Parathyroid adenoma (tissue), 2 donors: ENCODE measurements around the gene DTWD2.

ENCODE experiments used
- H2AFZ ChIP-seq: fragments of 300-600 bp; sonication (generic); one replicate; pipeline ENCODE4 v1.7.0; 2017; ENCODE audit warnings: antibody characterized with exemption, mild to moderate bottlenecking
- H3K27ac ChIP-seq: fragments of 300-600 bp; sonication (generic); one replicate; pipeline ENCODE4 v1.7.0; 2017
- H3K27me3 ChIP-seq: fragments of 300-600 bp; sonication (generic); one replicate; pipeline ENCODE4 v1.7.0; 2017; ENCODE audit warnings: low read length; ENCODE audit not compliant: control insufficient read depth, insufficient read depth
- H3K36me3 ChIP-seq: fragments of 300-600 bp; sonication (generic); one replicate; pipeline ENCODE4 v1.7.0; 2017; ENCODE audit warnings: low read length; ENCODE audit not compliant: control insufficient read depth, insufficient read depth
- H3K4me1 ChIP-seq: fragments of 300-600 bp; sonication (generic); one replicate; pipeline ENCODE4 v1.7.0; 2017; ENCODE audit warnings: control low read depth
- H3K4me2 ChIP-seq: fragments of 300-600 bp; sonication (generic); one replicate; pipeline ENCODE4 v1.7.0; 2017; ENCODE audit warnings: low read length
- H3K4me3 ChIP-seq: fragments of 300-600 bp; sonication (generic); one replicate; pipeline ENCODE4 v1.7.0; 2017; ENCODE audit warnings: low read depth, low read length
- H3K79me2 ChIP-seq: fragments of 300-600 bp; sonication (generic); one replicate; pipeline ENCODE4 v1.7.0; 2017; ENCODE audit warnings: control low read depth
- H3K9ac ChIP-seq: fragments of 300-600 bp; sonication (generic); one replicate; pipeline ENCODE4 v1.7.0; 2017; ENCODE audit warnings: mild to moderate bottlenecking
- H3K9me3 ChIP-seq: fragments of 300-600 bp; sonication (generic); one replicate; pipeline ENCODE4 v1.7.0; 2017; ENCODE audit warnings: low read length; ENCODE audit not compliant: control insufficient read depth
- CTCF ChIP-seq: fragments of 300-600 bp; sonication (generic); IDR thresholded peaks from one replicate; pipeline ENCODE4 v1.7.0; 2017; ENCODE audit warnings: antibody characterized with exemption, mild to moderate bottlenecking
- donor health status: primary hyperparathyroidism.

The DTWD2 gene

GRCh38 chr5:118825226-118825625 is 163.1 kb downstream of the DTWD2 start:
- H2AFZ ChIP-seq: no peak overlapping the region
- H3K9me3 ChIP-seq: no peaks in the 10 kb centered on the region
- H3K9ac ChIP-seq: no peak overlapping the region
- no peak for TF ChIP-seq CTCF
- H3K4me3 ChIP-seq: no peak overlapping the region
- no peak overlapping the region for H3K4me2 ChIP-seq
- no peaks in the 10 kb centered on the region for H3K79me2 ChIP-seq
- H3K27me3 ChIP-seq: no peaks in the 10 kb centered on the region
- no peaks in the 10 kb centered on the region for H3K4me1 ChIP-seq
- H3K36me3 ChIP-seq: no peaks in the 10 kb centered on the region
- no peak overlapping the region for H3K27ac ChIP-seq

- Histone ChIP-seq H3K4me1 (no peaks in the 10 kb centered on the region), H3K9ac (no peak overlapping the region), H3K9me3 (no peaks in the 10 kb centered on the region), H3K4me3 (no peak overlapping the region), H2AFZ (no peak overlapping the region), H3K4me2 (no peak overlapping the region), H3K79me2 (no peaks in the 10 kb centered on the region), H3K27ac (no peak overlapping the region), H3K27me3 (no peaks in the 10 kb centered on the region), H3K36me3 (no peaks in the 10 kb centered on the region)
- TF ChIP-seq CTCF: no peak
These were observed 169.7 kb downstream of the DTWD2 start for GRCh38 chr5:118818604-118819003.

GRCh38 chr5:118808441-118808840 is 179.9 kb downstream of the DTWD2 start:
- Histone ChIP-seq H3K36me3 (no peaks in the 10 kb centered on the region), H3K79me2 (no peaks in the 10 kb centered on the region), H3K4me1 (no peaks in the 10 kb centered on the region), H2AFZ (no peak overlapping the region), H3K9ac (no peak overlapping the region), H3K4me2 (no peak overlapping the region), H3K4me3 (no peak overlapping the region), H3K9me3 (no peaks in the 10 kb centered on the region), H3K27ac (no peak overlapping the region), H3K27me3 (no peaks in the 10 kb centered on the region)
- no peak for TF ChIP-seq CTCF

- Histone ChIP-seq H3K4me3 (no peak overlapping the region), H3K27ac (no peak overlapping the region), H3K9me3 (no peaks in the 10 kb centered on the region), H3K4me1 (no peaks in the 10 kb centered on the region), H3K9ac (no peak overlapping the region), H2AFZ (no peak overlapping the region), H3K27me3 (no peaks in the 10 kb centered on the region), H3K4me2 (no peak overlapping the region), H3K79me2 (no peaks in the 10 kb centered on the region), H3K36me3 (no peaks in the 10 kb centered on the region)
- no peak for TF ChIP-seq CTCF
These were observed 181.8 kb downstream of the DTWD2 start for GRCh38 chr5:118806571-118806970.

- H3K27me3 ChIP-seq: no peaks in the 10 kb centered on the region
- no peaks in the 10 kb centered on the region for H3K79me2 ChIP-seq
- H3K9ac ChIP-seq: no peak overlapping the region
- H3K4me1 ChIP-seq: no peaks in the 10 kb centered on the region
- no peak overlapping the region for H3K4me3 ChIP-seq
- H3K4me2 ChIP-seq: no peak overlapping the region
- no peak for TF ChIP-seq CTCF
- no peak overlapping the region for H3K27ac ChIP-seq
- H2AFZ ChIP-seq: no peak overlapping the region
- H3K9me3 ChIP-seq: no peaks in the 10 kb centered on the region
- H3K36me3 ChIP-seq: no peaks in the 10 kb centered on the region
These were observed 186.0 kb downstream of the DTWD2 start for GRCh38 chr5:118802335-118802734.
